PC-3 (cell line): ENCODE measurements around the gene CA5A. TPM values are rescaled to one million over a fixed set of nuclear protein-coding genes. Genes with fewer than 3 reads are reported as not detected.
A peak's percentile ranks its signal among the peaks of the same experiment; 100 is the strongest.
"Not testable (repeated sequence)": the region's sequence is repeated elsewhere in the genome, so short reads cannot be mapped to it uniquely, and the experiment has no call there.

ENCODE experiments used
- ATAC-seq: fragments of 200-7000 bp; cut with Tn5 transposase; 2 replicates; pipeline ENCODE4 v1.9.1; 2020; ENCODE audit warnings: mild to moderate bottlenecking, moderate library complexity
- BruUV-seq: library from RNA; stranded (reverse); fragments of 400-500 nt; replicated peaks from 2 replicates; lab custom pipeline; 2021; lab: Mats Ljungman, UMichigan
- CTCF ChIA-PET: fragments of 300-600 bp; sonication (Branson Sonifier 250); formaldehyde crosslinking; loops from one replicate; lab custom pipeline; 2022; ENCODE audit warnings: antibody characterized with exemption; lab: Charles Lee
- POLR2A ChIA-PET: fragments of 300-600 bp; sonication (Branson Sonifier 250); formaldehyde crosslinking; loops from one replicate; lab custom pipeline; 2022; ENCODE audit warnings: antibody characterized with exemption; ENCODE audit not compliant: unreplicated experiment; lab: Charles Lee
- DNase-seq: peaks from one replicate; pipeline ENCODE4 v3.0.0-alpha.2; 2015
- H2AFZ ChIP-seq: fragments of 300-600 bp; sonication (generic); 2 replicates; pipeline ENCODE4 v1.6.0; 2016; ENCODE audit warnings: antibody characterized with exemption, low read length
- H3F3A ChIP-seq: fragments of 300-600 bp; sonication (generic); one replicate; pipeline ENCODE4 v1.6.0; 2017; ENCODE audit warnings: antibody characterized with exemption, low read length, control low read depth, mild to moderate bottlenecking; ENCODE audit not compliant: unreplicated experiment
- H3K27ac ChIP-seq: fragments of 300-600 bp; sonication (generic); 2 replicates; pipeline ENCODE4 v1.5.1; 2016; ENCODE audit warnings: mild to moderate bottlenecking, low read length
- H3K27me3 ChIP-seq: fragments of 300-600 bp; sonication (generic); 2 replicates; pipeline ENCODE4 v1.6.1; 2016; ENCODE audit warnings: low read length, mixed read lengths
- H3K36me3 ChIP-seq: fragments of 300-600 bp; sonication (generic); 2 replicates; pipeline ENCODE4 v1.6.1; 2016; ENCODE audit warnings: low read depth, mixed run types, low read length, mixed read lengths
- H3K4me1 ChIP-seq: fragments of 300-600 bp; sonication (generic); 2 replicates; pipeline ENCODE4 v1.5.1; 2016; ENCODE audit warnings: low read length; ENCODE audit not compliant: insufficient read depth
- H3K4me2 ChIP-seq: fragments of 300-600 bp; sonication (generic); 2 replicates; pipeline ENCODE4 v1.6.0; 2016; ENCODE audit warnings: low read length
- H3K4me3 ChIP-seq: fragments of 300-600 bp; sonication (generic); 2 replicates; pipeline ENCODE4 v1.5.1; 2016; ENCODE audit warnings: mild to moderate bottlenecking, low read length, mixed read lengths
- H3K79me2 ChIP-seq: fragments of 300-600 bp; sonication (generic); 2 replicates; pipeline ENCODE4 v1.6.1; 2017; ENCODE audit warnings: low read length, mixed read lengths
- H3K9ac ChIP-seq: fragments of 300-600 bp; sonication (generic); 2 replicates; pipeline ENCODE4 v1.6.0; 2016; ENCODE audit warnings: mild to moderate bottlenecking, low read length
- H3K9me2 ChIP-seq: fragments of 300-600 bp; sonication (generic); replicated peaks from 2 replicates; pipeline ENCODE4 v1.6.1; 2016; ENCODE audit warnings: mixed run types, low read length, mixed read lengths
- H3K9me3 ChIP-seq: fragments of 300-600 bp; sonication (generic); 2 replicates; pipeline ENCODE4 v1.6.1; 2016; ENCODE audit warnings: low read length, mixed read lengths
- H4K20me1 ChIP-seq: fragments of 300-600 bp; sonication (generic); 2 replicates; pipeline ENCODE4 v1.6.1; 2016; ENCODE audit warnings: low read length, mixed read lengths
- intact Hi-C: fragments of 100-400 bp; cut with micrococcal nuclease; formaldehyde crosslinking; loops from 2 replicates; pipeline ENCODE4 v1.9.0; 2023
- total RNA-seq: library from RNA; depleted of rRNA; stranded (reverse); fragments of >200 nt; gene quantifications from 2 replicates; pipeline ENCODE4 v1.2.3, GENCODE V29; 2014
- TF ChIP-seq, protein P1 (sequence below): fragments of 300-600 bp; sonication (generic); conservative IDR thresholded peaks from 2 replicates; pipeline ENCODE4 v1.5.1; 2017; ENCODE audit warnings: antibody characterized with exemption, low read depth, mild to moderate bottlenecking, low read length

CA5A gene
- total RNA-seq, 1 experiment from 2014 or later = not detected

DNA sequence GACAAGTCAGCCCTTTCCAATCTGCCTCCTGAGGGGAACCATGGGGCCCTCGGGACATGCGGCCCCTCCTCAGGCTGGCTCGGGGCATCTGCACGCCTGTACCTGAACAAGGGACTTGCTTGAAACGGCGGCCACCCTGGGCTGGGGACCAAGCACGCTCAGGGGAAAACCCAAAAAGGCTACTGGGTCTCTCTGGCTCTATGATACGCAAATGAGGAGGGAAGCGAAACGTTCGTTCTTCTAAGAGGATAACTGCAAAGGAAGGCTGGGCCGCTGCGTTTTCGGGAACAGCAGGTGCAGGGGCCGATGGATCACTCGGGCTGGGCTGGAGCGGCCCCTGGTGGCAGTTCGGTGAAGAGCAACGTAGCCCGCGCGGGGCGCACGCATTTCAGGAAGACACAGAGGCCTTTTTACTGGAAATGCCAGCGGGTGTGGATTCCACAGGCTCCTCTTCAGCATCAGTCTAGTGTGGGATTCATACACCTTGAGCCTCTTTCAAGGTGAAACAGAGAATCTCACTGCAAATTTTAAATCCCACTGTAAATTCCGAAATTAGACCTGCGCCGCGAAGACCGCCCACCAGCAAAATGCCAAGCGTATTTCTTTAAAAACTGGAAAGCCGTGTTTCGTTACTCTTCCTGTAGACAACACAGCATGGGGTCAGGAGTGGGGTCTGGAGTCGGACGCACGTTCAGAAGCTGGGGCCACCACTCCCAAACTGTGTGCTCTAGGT lies 27.0 kb downstream of the CA5A start:
- intact Hi-C loops = loop anchor here (1.0 kb wide), 1 partner anchor 131 kb away; no protein-coding TSS in a partner anchor
- H3F3A ChIP-seq, H3K9ac ChIP-seq, H3K27me3 ChIP-seq, H3K36me3 ChIP-seq, POLR2A ChIA-PET, H3K79me2 ChIP-seq, H3K27ac ChIP-seq, H3K9me2 ChIP-seq, H3K4me3 ChIP-seq, BruUV-seq, H3K4me1 ChIP-seq, H4K20me1 ChIP-seq, H2AFZ ChIP-seq, CTCF ChIA-PET, H3K9me3 ChIP-seq, H3K4me2 ChIP-seq: not testable (repeated sequence)
- TF ChIP-seq, protein P1, sequence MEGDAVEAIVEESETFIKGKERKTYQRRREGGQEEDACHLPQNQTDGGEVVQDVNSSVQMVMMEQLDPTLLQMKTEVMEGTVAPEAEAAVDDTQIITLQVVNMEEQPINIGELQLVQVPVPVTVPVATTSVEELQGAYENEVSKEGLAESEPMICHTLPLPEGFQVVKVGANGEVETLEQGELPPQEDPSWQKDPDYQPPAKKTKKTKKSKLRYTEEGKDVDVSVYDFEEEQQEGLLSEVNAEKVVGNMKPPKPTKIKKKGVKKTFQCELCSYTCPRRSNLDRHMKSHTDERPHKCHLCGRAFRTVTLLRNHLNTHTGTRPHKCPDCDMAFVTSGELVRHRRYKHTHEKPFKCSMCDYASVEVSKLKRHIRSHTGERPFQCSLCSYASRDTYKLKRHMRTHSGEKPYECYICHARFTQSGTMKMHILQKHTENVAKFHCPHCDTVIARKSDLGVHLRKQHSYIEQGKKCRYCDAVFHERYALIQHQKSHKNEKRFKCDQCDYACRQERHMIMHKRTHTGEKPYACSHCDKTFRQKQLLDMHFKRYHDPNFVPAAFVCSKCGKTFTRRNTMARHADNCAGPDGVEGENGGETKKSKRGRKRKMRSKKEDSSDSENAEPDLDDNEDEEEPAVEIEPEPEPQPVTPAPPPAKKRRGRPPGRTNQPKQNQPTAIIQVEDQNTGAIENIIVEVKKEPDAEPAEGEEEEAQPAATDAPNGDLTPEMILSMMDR = peak; percentile 62; the same call in 1 of the 2 replicates
- ATAC-seq (peak; percentile 88), DNase-seq (peak; percentile 67)

DNA sequence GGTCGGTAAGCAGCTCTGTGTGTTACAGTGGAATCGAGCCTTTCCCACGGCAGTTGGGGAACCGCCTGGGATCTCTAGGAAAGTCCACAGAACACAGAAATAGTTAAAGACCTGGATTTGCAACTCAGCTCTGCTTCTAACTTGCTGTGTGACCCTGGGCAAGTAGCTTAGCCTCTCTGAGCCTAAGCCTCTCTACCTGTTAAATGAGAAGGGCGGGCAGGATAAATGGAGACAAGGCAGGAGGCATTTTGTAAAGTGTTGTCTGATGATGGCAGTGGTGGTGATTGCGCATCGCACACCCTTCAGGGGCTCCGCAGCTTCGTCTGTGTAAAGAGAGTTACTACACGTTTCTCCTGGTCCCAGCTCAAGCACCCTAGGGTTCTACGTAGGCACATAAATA lies 28.2 kb downstream of the CA5A start:
- intact Hi-C loops, ATAC-seq, H3K9ac ChIP-seq, H3K4me1 ChIP-seq, H3K4me3 ChIP-seq, CTCF ChIA-PET, H3K9me2 ChIP-seq, H3K27me3 ChIP-seq, H3K9me3 ChIP-seq, H3K79me2 ChIP-seq, H2AFZ ChIP-seq, H3F3A ChIP-seq, H4K20me1 ChIP-seq, DNase-seq, BruUV-seq, POLR2A ChIA-PET, H3K4me2 ChIP-seq, H3K27ac ChIP-seq, H3K36me3 ChIP-seq: not testable (repeated sequence)

DNA sequence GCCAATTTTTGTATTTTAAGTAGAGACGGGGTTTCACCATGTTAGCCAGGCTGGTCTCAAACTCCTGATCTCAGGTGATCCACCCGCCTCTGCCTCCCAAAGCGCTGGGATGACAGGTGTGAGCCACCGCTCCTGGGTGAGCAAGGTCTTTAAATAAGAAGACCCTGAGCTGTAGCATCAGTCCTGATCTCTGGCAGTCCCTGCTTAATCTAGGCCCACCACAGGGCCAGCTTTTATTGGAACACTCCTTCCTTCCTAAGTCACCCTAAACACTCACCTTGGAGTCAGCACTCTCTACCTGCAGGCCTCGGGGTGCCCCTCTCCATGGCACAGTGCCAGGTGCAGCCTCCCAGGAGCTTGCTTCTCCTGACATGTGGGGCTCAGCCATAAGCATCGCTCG lies 30.8 kb downstream of the CA5A start:
- ATAC-seq, H3K27me3 ChIP-seq, H3K4me1 ChIP-seq, H4K20me1 ChIP-seq, H3K27ac ChIP-seq, POLR2A ChIA-PET, H3K4me2 ChIP-seq, H3K9me2 ChIP-seq, H3K9ac ChIP-seq, intact Hi-C loops, CTCF ChIA-PET, DNase-seq, BruUV-seq, H3K9me3 ChIP-seq, H3K4me3 ChIP-seq, H3F3A ChIP-seq, H3K79me2 ChIP-seq, H2AFZ ChIP-seq, H3K36me3 ChIP-seq: not testable (repeated sequence)

DNA sequence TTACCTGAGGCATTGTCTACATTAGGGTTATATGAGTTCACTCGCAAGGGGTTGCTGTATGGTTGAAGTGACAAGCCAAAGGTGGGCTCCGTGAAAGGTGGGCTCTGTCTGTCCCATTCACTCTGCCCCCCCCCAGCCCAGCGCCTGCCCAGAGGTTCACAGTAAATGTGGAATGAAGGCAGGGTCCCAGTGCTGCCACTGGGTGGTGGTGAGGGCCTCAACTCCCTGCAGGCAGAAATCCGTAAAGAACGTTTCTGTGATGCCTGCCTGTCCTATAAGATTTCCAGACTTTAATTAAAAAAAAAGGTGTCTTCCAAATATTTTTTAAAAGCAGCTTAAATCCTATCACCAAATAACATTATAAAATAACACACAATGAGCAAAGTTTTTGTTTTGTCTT lies 31.4 kb downstream of the CA5A start:
- H3K79me2 ChIP-seq, H3K27ac ChIP-seq, H3K4me2 ChIP-seq, H2AFZ ChIP-seq, H3K9me2 ChIP-seq, DNase-seq, H3K4me1 ChIP-seq, H3K36me3 ChIP-seq, intact Hi-C loops, CTCF ChIA-PET, H3F3A ChIP-seq, BruUV-seq, POLR2A ChIA-PET, H4K20me1 ChIP-seq, H3K27me3 ChIP-seq, H3K4me3 ChIP-seq, ATAC-seq, H3K9me3 ChIP-seq, H3K9ac ChIP-seq: not testable (repeated sequence)

DNA sequence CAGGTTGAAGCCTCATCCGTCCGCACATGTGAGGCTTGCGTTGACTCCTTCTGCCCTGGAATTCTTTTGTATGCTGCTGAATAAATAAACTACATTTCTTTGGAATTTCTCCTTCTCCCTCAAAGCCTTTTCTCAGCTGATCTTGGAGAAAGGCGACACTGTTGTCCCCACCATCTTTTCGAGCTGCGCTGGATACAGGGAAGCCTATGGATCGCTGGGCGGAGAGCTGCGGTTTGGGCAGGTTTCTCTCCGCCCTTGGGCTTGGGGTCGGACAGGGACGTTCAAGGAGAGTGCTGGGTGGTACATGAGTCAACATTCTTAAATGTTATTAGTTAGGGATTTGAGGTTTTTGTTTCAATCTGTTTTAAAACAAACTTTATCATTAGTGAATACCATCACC lies 35.8 kb downstream of the CA5A start:
- H3K4me1 ChIP-seq, H3K4me2 ChIP-seq, H3F3A ChIP-seq, H3K27me3 ChIP-seq, intact Hi-C loops, H3K9me2 ChIP-seq, H4K20me1 ChIP-seq, POLR2A ChIA-PET, H3K79me2 ChIP-seq, BruUV-seq, DNase-seq, CTCF ChIA-PET, H3K36me3 ChIP-seq, H3K27ac ChIP-seq, H3K9me3 ChIP-seq, ATAC-seq, H3K4me3 ChIP-seq, H3K9ac ChIP-seq, H2AFZ ChIP-seq: not testable (repeated sequence)
